ENCODE measurements around the gene CEP72. TPM values are rescaled to one million over a fixed set of nuclear protein-coding genes. Genes with fewer than 3 reads are reported as not detected.

The CEP72 gene
- total and polyA plus RNA-seq, 10 of the 15 experiments (the other 5 are each of a cell fraction or from before 2014, with no cell fraction given): 0.35 to 13.5 (median 8.3) TPM

DNA sequence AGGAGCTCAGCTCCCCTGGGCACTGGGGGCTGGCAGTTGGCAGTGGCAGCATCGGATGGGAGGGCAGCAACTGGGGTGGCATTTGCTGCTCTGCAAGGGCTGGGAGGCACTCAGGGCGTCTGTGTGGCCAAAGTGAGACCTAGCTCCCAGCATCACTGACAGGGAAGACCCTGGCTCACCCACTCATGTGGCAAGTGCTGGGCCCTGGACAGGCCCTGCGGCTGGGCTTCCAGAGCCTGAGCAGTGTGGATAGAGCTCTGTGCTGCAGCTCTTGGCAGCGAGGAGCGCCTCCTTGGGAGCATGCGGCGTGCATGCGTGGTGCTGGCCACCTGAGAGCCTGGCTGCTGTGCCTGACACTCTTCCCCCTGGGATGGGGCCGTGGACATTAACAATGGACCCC is 10.2 kb downstream of the CEP72 start (continued):
- TF ChIP-seq, protein P1, sequence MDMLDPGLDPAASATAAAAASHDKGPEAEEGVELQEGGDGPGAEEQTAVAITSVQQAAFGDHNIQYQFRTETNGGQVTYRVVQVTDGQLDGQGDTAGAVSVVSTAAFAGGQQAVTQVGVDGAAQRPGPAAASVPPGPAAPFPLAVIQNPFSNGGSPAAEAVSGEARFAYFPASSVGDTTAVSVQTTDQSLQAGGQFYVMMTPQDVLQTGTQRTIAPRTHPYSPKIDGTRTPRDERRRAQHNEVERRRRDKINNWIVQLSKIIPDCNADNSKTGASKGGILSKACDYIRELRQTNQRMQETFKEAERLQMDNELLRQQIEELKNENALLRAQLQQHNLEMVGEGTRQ (IDR thresholded peaks at IDR 0.05; ENCODE audit: borderline replicate concordance, low read depth, low read length): no peak
- no peak for TF ChIP-seq RAD51 (IDR thresholded peaks at IDR 0.05)
- TF ChIP-seq, protein P2, sequence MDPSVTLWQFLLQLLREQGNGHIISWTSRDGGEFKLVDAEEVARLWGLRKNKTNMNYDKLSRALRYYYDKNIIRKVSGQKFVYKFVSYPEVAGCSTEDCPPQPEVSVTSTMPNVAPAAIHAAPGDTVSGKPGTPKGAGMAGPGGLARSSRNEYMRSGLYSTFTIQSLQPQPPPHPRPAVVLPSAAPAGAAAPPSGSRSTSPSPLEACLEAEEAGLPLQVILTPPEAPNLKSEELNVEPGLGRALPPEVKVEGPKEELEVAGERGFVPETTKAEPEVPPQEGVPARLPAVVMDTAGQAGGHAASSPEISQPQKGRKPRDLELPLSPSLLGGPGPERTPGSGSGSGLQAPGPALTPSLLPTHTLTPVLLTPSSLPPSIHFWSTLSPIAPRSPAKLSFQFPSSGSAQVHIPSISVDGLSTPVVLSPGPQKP (IDR thresholded peaks at IDR 0.05; ENCODE audit: low read depth, low read length): no peak
- no peak for TF ChIP-seq HCFC1 (IDR thresholded peaks at IDR 0.05; ENCODE audit: low read length)
- no peak for TF ChIP-seq BCL11A (IDR thresholded peaks at IDR 0.05; ENCODE audit: low read depth, low read length)
- no peak for TF ChIP-seq MEF2A (IDR thresholded peaks at IDR 0.05; ENCODE audit: insufficient read depth, low read depth, low read length)
- TF ChIP-seq SMAD1 (IDR thresholded peaks at IDR 0.05; ENCODE audit: low read depth, partially characterized antibody): no peak
- no peak for TF ChIP-seq TAF1 (IDR thresholded peaks at IDR 0.05; ENCODE audit: borderline replicate concordance, low read depth, low read length)
- TF ChIP-seq, protein P3, sequence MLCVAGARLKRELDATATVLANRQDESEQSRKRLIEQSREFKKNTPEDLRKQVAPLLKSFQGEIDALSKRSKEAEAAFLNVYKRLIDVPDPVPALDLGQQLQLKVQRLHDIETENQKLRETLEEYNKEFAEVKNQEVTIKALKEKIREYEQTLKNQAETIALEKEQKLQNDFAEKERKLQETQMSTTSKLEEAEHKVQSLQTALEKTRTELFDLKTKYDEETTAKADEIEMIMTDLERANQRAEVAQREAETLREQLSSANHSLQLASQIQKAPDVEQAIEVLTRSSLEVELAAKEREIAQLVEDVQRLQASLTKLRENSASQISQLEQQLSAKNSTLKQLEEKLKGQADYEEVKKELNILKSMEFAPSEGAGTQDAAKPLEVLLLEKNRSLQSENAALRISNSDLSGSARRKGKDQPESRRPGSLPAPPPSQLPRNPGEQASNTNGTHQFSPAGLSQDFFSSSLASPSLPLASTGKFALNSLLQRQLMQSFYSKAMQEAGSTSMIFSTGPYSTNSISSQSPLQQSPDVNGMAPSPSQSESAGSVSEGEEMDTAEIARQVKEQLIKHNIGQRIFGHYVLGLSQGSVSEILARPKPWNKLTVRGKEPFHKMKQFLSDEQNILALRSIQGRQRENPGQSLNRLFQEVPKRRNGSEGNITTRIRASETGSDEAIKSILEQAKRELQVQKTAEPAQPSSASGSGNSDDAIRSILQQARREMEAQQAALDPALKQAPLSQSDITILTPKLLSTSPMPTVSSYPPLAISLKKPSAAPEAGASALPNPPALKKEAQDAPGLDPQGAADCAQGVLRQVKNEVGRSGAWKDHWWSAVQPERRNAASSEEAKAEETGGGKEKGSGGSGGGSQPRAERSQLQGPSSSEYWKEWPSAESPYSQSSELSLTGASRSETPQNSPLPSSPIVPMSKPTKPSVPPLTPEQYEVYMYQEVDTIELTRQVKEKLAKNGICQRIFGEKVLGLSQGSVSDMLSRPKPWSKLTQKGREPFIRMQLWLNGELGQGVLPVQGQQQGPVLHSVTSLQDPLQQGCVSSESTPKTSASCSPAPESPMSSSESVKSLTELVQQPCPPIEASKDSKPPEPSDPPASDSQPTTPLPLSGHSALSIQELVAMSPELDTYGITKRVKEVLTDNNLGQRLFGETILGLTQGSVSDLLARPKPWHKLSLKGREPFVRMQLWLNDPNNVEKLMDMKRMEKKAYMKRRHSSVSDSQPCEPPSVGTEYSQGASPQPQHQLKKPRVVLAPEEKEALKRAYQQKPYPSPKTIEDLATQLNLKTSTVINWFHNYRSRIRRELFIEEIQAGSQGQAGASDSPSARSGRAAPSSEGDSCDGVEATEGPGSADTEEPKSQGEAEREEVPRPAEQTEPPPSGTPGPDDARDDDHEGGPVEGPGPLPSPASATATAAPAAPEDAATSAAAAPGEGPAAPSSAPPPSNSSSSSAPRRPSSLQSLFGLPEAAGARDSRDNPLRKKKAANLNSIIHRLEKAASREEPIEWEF (IDR thresholded peaks at IDR 0.05; ENCODE audit: insufficient replicate concordance, low read depth, low read length): no peak
- TF ChIP-seq, protein P4, sequence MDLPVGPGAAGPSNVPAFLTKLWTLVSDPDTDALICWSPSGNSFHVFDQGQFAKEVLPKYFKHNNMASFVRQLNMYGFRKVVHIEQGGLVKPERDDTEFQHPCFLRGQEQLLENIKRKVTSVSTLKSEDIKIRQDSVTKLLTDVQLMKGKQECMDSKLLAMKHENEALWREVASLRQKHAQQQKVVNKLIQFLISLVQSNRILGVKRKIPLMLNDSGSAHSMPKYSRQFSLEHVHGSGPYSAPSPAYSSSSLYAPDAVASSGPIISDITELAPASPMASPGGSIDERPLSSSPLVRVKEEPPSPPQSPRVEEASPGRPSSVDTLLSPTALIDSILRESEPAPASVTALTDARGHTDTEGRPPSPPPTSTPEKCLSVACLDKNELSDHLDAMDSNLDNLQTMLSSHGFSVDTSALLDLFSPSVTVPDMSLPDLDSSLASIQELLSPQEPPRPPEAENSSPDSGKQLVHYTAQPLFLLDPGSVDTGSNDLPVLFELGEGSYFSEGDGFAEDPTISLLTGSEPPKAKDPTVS (IDR thresholded peaks at IDR 0.05; ENCODE audit: low read depth, low read length): no peak

All from GM12878 (cell line).